Measurements from ENCODE around the gene BACH2. TPM values are rescaled to one million over a fixed set of nuclear protein-coding genes. Genes with fewer than 3 reads are reported as not detected.

The BACH2 gene
- total and polyA plus RNA-seq, 2 of the 8 experiments (the other 6 are each of a cell fraction or from before 2014, with no cell fraction given), result 1.9 to 5.9 TPM

DNA sequence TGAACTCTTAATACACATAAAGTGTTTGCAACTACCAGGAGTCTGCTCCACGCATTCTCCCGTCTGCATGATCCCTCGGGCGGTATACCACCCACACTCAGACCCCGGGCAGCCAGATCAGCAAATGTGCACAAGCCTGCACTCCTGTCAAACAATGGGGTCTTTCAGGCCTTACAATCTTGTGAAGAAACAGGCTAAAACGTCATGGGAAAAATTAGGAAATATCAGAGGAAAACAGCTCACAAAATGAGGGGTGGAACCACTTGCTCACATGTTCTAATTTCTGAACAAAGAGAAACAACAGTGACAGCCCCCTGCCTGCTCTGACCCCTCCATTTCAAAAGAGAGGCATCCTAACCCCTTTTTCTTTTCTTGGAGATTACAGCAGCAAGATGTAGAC is 69.4 kb downstream of the BACH2 start:
- DNase-seq (ENCODE audit: low read depth in 1 of 2, low spot score in 2 of 2) (no peak), FAIRE-seq (no peak)
- no peaks in the 10 kb centered on the region for H4K20me1 ChIP-seq (replicated peaks in 1 of 2; ENCODE audit: control insufficient read depth in 1 of 2, insufficient read depth in 2 of 2, low read length in 2 of 2)
- no peak overlapping the region for H2BK15ac ChIP-seq (ENCODE audit: low read length)
- POLR2A ChIA-PET (ENCODE audit: partially characterized antibody), result no interaction called here
- H4K91ac ChIP-seq (replicated peaks; ENCODE audit: insufficient read length, low read length), result no peak overlapping the region
- H3K4ac ChIP-seq (replicated peaks; ENCODE audit: insufficient read length, low read depth, low read length), result no peak overlapping the region
- no peak overlapping the region for H3K14ac ChIP-seq (ENCODE audit: insufficient read length)
- no peaks in the 10 kb centered on the region for H3K79me2 ChIP-seq (ENCODE audit: control insufficient read depth in 1 of 2, insufficient read depth in 2 of 2, low read length in 2 of 2)
- H3K4me1 ChIP-seq (replicated peaks in 1 of 4; ENCODE audit: control insufficient read depth in 3 of 4, insufficient read depth in 4 of 4, low read length in 3 of 4), result peaks cover 0 to 3% (median 1%) of the 10 kb centered on the region in 4 experiments; a peak in 2 of 7 replicates
- no peak overlapping the region for H3K4me3 ChIP-seq (ENCODE audit: extremely low read depth in 1 of 4, insufficient read depth in 2 of 4, low read depth in 3 of 4, low read length in 4 of 4)
- H3K23ac ChIP-seq (ENCODE audit: insufficient read length), result no peak overlapping the region
- H2AK5ac ChIP-seq (ENCODE audit: low read depth, low read length), result no peak overlapping the region
- no peak overlapping the region for H3K18ac ChIP-seq (ENCODE audit: extremely low read depth, low read length)
- H3K9me3 ChIP-seq (ENCODE audit: insufficient read depth in 2 of 2, low read depth in 1 of 2, low read length in 1 of 2), result no peaks in the 10 kb centered on the region
- no peak overlapping the region for H2BK12ac ChIP-seq (ENCODE audit: low read depth, low read length)
- no peak overlapping the region for H4K8ac ChIP-seq (ENCODE audit: extremely low read depth, insufficient read depth, low read length)
- no peak overlapping the region for H3K9ac ChIP-seq (replicated peaks in 1 of 4; ENCODE audit: extremely low read depth in 1 of 4, low read depth in 3 of 4, low read length in 3 of 4)
- H3K4me2 ChIP-seq (ENCODE audit: insufficient read depth in 1 of 2, low read depth in 2 of 2, low read length in 2 of 2), result no peak overlapping the region
- H4K5ac ChIP-seq (ENCODE audit: insufficient read length, low read depth, low read length), result no peak overlapping the region
- no peaks in the 10 kb centered on the region for H3K27me3 ChIP-seq (replicated peaks in 1 of 4; ENCODE audit: control insufficient read depth in 3 of 4, extremely low read depth in 1 of 4, insufficient read depth in 3 of 4, low read length in 3 of 4)
- CTCF ChIA-PET (ENCODE audit: partially characterized antibody), result interaction anchor here (1.1 to 2.5 kb wide), 3 partner anchors 8 to 166 kb away, joined by 4 to 7 read pairs (median 5); no protein-coding TSS in a partner anchor
- no peak overlapping the region for H3K27ac ChIP-seq (ENCODE audit: low read depth, low read length)
- H3K56ac ChIP-seq (replicated peaks; ENCODE audit: insufficient read length, low read depth, low read length), result no peak overlapping the region
- no peak overlapping the region for H2BK120ac ChIP-seq (replicated peaks; ENCODE audit: low read depth, low read length)
- H3K23me2 ChIP-seq (ENCODE audit: low read depth, low read length), result no peaks in the 10 kb centered on the region
- 80% methylated on average over 6 of the region's 6 CpGs; no CpG with 5 or more reads in 1 of the 2 experiments for WGBS, 2 experiments (ENCODE audit: extremely low coverage in 1 of 2, insufficient coverage in 1 of 2, insufficient read length in 1 of 2, insufficient replicate concordance in 2 of 2, low coverage in 1 of 2, low lambda C conversion rate in 2 of 2, missing lambda C conversion rate in 1 of 2)
- no peaks in the 10 kb centered on the region for H3K79me1 ChIP-seq (ENCODE audit: low read depth, low read length)
- H3K36me3 ChIP-seq (ENCODE audit: control insufficient read depth in 2 of 4, insufficient read depth in 4 of 4, low read length in 3 of 4), result no peaks in the 10 kb centered on the region
- H2BK5ac ChIP-seq (ENCODE audit: low read depth, low read length), result no peak overlapping the region
- no peak overlapping the region for H2BK20ac ChIP-seq (ENCODE audit: low read length)
- H2AFZ ChIP-seq (ENCODE audit: low read length), result no peak overlapping the region
- TF ChIP-seq SP2 (IDR thresholded peaks at IDR 0.05; ENCODE audit: low read length) (no peak), GTF2F1 (IDR thresholded peaks at IDR 0.05; ENCODE audit: borderline replicate concordance, low read depth, low read length) (no peak), EGR1 (IDR thresholded peaks at IDR 0.05; ENCODE audit: borderline replicate concordance, low read depth, low read length) (no peak), BACH1 (IDR thresholded peaks at IDR 0.05; ENCODE audit: low read length) (no peak), JUND (IDR thresholded peaks at IDR 0.05; ENCODE audit: low read length) (no peak), CEBPB (IDR thresholded peaks at IDR 0.05; ENCODE audit: low read depth, low read length) (no peak), KDM5A (IDR thresholded peaks at IDR 0.05; ENCODE audit: low read length) (no peak), SUZ12 (IDR thresholded peaks at IDR 0.05; ENCODE audit: low read length) (no peak), SP1 (IDR thresholded peaks at IDR 0.05; ENCODE audit: low read depth, low read length) (no peak), HDAC2 (IDR thresholded peaks at IDR 0.05; ENCODE audit: borderline replicate concordance in 1 of 2, low read depth in 2 of 2, low read length in 2 of 2) (no peak), PHF8 (conservative IDR thresholded peaks at IDR 0.05; ENCODE audit: low read depth, low read length) (no peak), RAD21 (IDR thresholded peaks at IDR 0.05 in 1 of 2, conservative IDR thresholded peaks at IDR 0.05 in 1 of 2; ENCODE audit: low read depth in 2 of 2, low read length in 2 of 2) (no peak), HDAC6 (IDR thresholded peaks at IDR 0.05; ENCODE audit: low read depth, low read length) (no peak), POLR2A (IDR thresholded peaks at IDR 0.05; ENCODE audit: control extremely low read depth in 1 of 2, low read depth in 2 of 2, low read length in 2 of 2) (no peak), TEAD4 (IDR thresholded peaks at IDR 0.05; ENCODE audit: low read depth, low read length) (no peak), TCF12 (IDR thresholded peaks at IDR 0.05; ENCODE audit: low read depth, low read length) (no peak), CREB1 (IDR thresholded peaks at IDR 0.05) (no peak)
